ENCODE data around the gene SPATA21. TPM values are rescaled to one million over a fixed set of nuclear protein-coding genes. Genes with fewer than 3 reads are reported as not detected.
A peak's percentile ranks its signal among the peaks of the same experiment; 100 is the strongest.

Gene SPATA21
- polyA plus RNA-seq, 3 donors: not detected

GRCh38 chr1:16375521-16376340, 61.5 kb downstream of the SPATA21 start:
- intact Hi-C loops (cut with micrococcal nuclease): no loop called here
- Histone ChIP-seq H3K4me1 (ENCODE audit: control insufficient read depth in 1 of 2, insufficient read depth in 2 of 2, low read length in 2 of 2) (peaks cover 26 to 45% of the 10 kb centered on the region in 2 donors), H3K4me2 (replicated peaks; ENCODE audit: extremely low read depth, low read length, poor library complexity, severe bottlenecking) (no peak overlapping the region), H3K27ac (ENCODE audit: low read depth in 1 of 2, low read length in 2 of 2) (peak overlapping the region in 1 of 2 donors; percentile 48), H3K9me3 (replicated peaks in 1 of 2; ENCODE audit: control insufficient read depth in 1 of 2, insufficient read depth in 1 of 2, low read length in 2 of 2) (no peaks in the 10 kb centered on the region), H3K79me2 (ENCODE audit: insufficient read depth, low read length) (peaks cover 100% of the 10 kb centered on the region), H3K4me3 (replicated peaks in 1 of 3; ENCODE audit: low read depth in 2 of 3, low read length in 3 of 3) (no peak overlapping the region), H3K9ac (ENCODE audit: insufficient read depth, low read length, poor library complexity, severe bottlenecking) (no peak overlapping the region), H2AFZ (ENCODE audit: insufficient read depth, low read depth, low read length, poor library complexity, severe bottlenecking) (no peak overlapping the region), H3K27me3 (ENCODE audit: control insufficient read depth in 2 of 2, insufficient read depth in 2 of 2, low read length in 2 of 2) (no peaks in the 10 kb centered on the region), H4K20me1 (ENCODE audit: insufficient read depth, low read length) (peaks cover 100% of the 10 kb centered on the region), H3K36me3 (replicated peaks in 1 of 2; ENCODE audit: control insufficient read depth in 1 of 2, insufficient read depth in 2 of 2, low read length in 2 of 2) (peaks cover 0 to 12% of the 10 kb centered on the region in 2 donors)
- Mint-ChIP-seq H3K9me3 (no peaks in the 10 kb centered on the region), H3K36me3 (peaks cover 18 to 43% of the 10 kb centered on the region in 2 donors), H3K27me3 (ENCODE audit: low read depth in 3 of 3) (no peaks in the 10 kb centered on the region), H3K4me3 (no peak overlapping the region), H3K27ac (peak overlapping the region; percentile 42 to 87 (median 64)), H3K4me1 (peaks cover 51% of the 10 kb centered on the region)
- no peak for TF ChIP-seq CTCF (IDR thresholded peaks at IDR 0.05)
- no peak for DNase-seq
- WGBS (ENCODE audit: insufficient coverage): 91% methylated on average over 7 of the region's 15 CpGs

GRCh38 chr1:16374266-16374665, 63.0 kb downstream of the SPATA21 start:
- WGBS (ENCODE audit: insufficient coverage): no CpG with 5 or more reads among the region's 3 CpGs
- Histone ChIP-seq H4K20me1 (ENCODE audit: insufficient read depth, low read length) (peaks cover 100% of the 10 kb centered on the region), H3K27ac (ENCODE audit: low read depth in 1 of 2, low read length in 2 of 2) (peak overlapping the region in 1 of 2 donors; percentile 64)

More at GRCh38 chr1:16374266-16374665, 63.0 kb downstream of the SPATA21 start:
- H3K4me3 ChIP-seq (replicated peaks in 1 of 3; ENCODE audit: low read depth in 2 of 3, low read length in 3 of 3): no peak overlapping the region
- H3K9me3 Mint-ChIP-seq: no peaks in the 10 kb centered on the region
- no peaks in the 10 kb centered on the region for H3K27me3 ChIP-seq (ENCODE audit: control insufficient read depth in 2 of 2, insufficient read depth in 2 of 2, low read length in 2 of 2)
- H3K4me1 ChIP-seq (ENCODE audit: control insufficient read depth in 1 of 2, insufficient read depth in 2 of 2, low read length in 2 of 2): peaks cover 29 to 57% of the 10 kb centered on the region in 2 donors
- peaks cover 100% of the 10 kb centered on the region for H3K79me2 ChIP-seq (ENCODE audit: insufficient read depth, low read length)
- TF ChIP-seq CTCF (IDR thresholded peaks at IDR 0.05): no peak
- no peak for DNase-seq
- no peak overlapping the region for H2AFZ ChIP-seq (ENCODE audit: insufficient read depth, low read depth, low read length, poor library complexity, severe bottlenecking)
- no peak overlapping the region for H3K9ac ChIP-seq (ENCODE audit: insufficient read depth, low read length, poor library complexity, severe bottlenecking)
- peaks cover 60% of the 10 kb centered on the region for H3K4me1 Mint-ChIP-seq
- H3K9me3 ChIP-seq (replicated peaks in 1 of 2; ENCODE audit: control insufficient read depth in 1 of 2, insufficient read depth in 1 of 2, low read length in 2 of 2): no peaks in the 10 kb centered on the region
- peak overlapping the region in 4 of 7 donors; percentile 28 to 76 (median 50) for H3K27ac Mint-ChIP-seq
- peaks cover 20 to 41% of the 10 kb centered on the region in 2 donors for H3K36me3 Mint-ChIP-seq
- no peak overlapping the region for H3K4me3 Mint-ChIP-seq
- H3K4me2 ChIP-seq (replicated peaks; ENCODE audit: extremely low read depth, low read length, poor library complexity, severe bottlenecking): no peak overlapping the region
- intact Hi-C loops (cut with micrococcal nuclease): no loop called here
- H3K36me3 ChIP-seq (replicated peaks in 1 of 2; ENCODE audit: control insufficient read depth in 1 of 2, insufficient read depth in 2 of 2, low read length in 2 of 2): peaks cover 0 to 12% of the 10 kb centered on the region in 2 donors
- H3K27me3 Mint-ChIP-seq (ENCODE audit: low read depth in 3 of 3): no peaks in the 10 kb centered on the region

Data from CD14-positive monocyte (primary cell).